AG09309 (cell line): Measurements from ENCODE around the gene HEBP2.

Experiments used
- DNase-seq: peaks from one replicate; pipeline ENCODE4 v3.0.0-alpha.2; 2010; ENCODE audit warnings: low read depth
- H3K4me3 ChIP-seq: 2 replicates; pipeline ENCODE4 v1.5.1; 2011; ENCODE audit warnings: mild to moderate bottlenecking, low read depth, low read length, moderate library complexity; ENCODE audit not compliant: control insufficient read depth
- CTCF ChIP-seq: IDR thresholded peaks from 2 replicates; pipeline ENCODE4 v1.5.1; 2011; ENCODE audit warnings: mild to moderate bottlenecking, low read depth, low read length, inconsistent platforms; ENCODE audit not compliant: insufficient read depth, control insufficient read depth; ENCODE audit errors: missing control alignments

HEBP2 gene

GRCh38 chr6:138383776-138384175 lies 20.2 kb upstream of the HEBP2 start:
- H3K4me3 ChIP-seq = no peak overlapping the region
- no peak for TF ChIP-seq CTCF
- DNase-seq = no peak

GRCh38 chr6:138386897-138387296 lies 17.1 kb upstream of the HEBP2 start:
- DNase-seq = no peak
- H3K4me3 ChIP-seq = no peak overlapping the region
- TF ChIP-seq CTCF = no peak

GRCh38 chr6:138387577-138388368 lies 16.2 kb upstream of the HEBP2 start:
- TF ChIP-seq CTCF = no peak

GRCh38 chr6:138389551-138389950 lies 14.5 kb upstream of the HEBP2 start:
- DNase-seq = no peak
- no peak for TF ChIP-seq CTCF
- H3K4me3 ChIP-seq = no peak overlapping the region

More at GRCh38 chr6:138387577-138388368, 16.2 kb upstream of the HEBP2 start:
- no peak for DNase-seq
- no peak overlapping the region for H3K4me3 ChIP-seq

- TF ChIP-seq CTCF = no peak
- H3K4me3 ChIP-seq = no peak overlapping the region
- DNase-seq = no peak
These were observed 9.9 kb upstream of the HEBP2 start for GRCh38 chr6:138393871-138394783.

GRCh38 chr6:138396709-138397108 lies 7.3 kb upstream of the HEBP2 start:
- H3K4me3 ChIP-seq = no peak overlapping the region
- no peak for DNase-seq
- TF ChIP-seq CTCF = no peak
